ENCODE data around the gene ZBTB25. TPM values are rescaled to one million over a fixed set of nuclear protein-coding genes. Genes with fewer than 3 reads are reported as not detected.
"Not testable (repeated sequence)": the region's sequence is repeated elsewhere in the genome, so short reads cannot be mapped to it uniquely, and the experiment has no call there.

The ZBTB25 gene
- total RNA-seq, 4 donors from 2014 or later, result 7.8 to 15.1 (median 9.1) TPM

DNA sequence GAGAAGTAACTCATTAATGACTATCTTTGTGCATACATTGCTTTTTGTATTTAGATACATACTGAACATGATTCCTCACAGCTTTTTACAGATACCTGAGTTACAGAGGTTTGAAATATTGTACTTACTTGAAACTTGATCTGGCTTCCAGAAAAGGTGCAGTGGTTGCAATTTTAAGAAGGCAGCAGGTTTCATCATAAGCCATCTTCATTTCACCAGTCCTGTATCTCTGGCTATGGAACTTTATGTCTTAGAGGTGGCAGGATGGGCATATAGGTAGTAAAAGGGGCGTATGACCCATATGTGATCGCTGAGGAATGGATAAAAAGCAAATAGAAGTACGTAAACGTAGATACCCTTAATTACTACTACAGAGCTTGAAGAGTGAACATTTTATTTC is 14.6 kb upstream of the ZBTB25 start:
- DNase-seq (ENCODE audit: low spot score in 2 of 2), result no peak
- TF ChIP-seq, protein P1, sequence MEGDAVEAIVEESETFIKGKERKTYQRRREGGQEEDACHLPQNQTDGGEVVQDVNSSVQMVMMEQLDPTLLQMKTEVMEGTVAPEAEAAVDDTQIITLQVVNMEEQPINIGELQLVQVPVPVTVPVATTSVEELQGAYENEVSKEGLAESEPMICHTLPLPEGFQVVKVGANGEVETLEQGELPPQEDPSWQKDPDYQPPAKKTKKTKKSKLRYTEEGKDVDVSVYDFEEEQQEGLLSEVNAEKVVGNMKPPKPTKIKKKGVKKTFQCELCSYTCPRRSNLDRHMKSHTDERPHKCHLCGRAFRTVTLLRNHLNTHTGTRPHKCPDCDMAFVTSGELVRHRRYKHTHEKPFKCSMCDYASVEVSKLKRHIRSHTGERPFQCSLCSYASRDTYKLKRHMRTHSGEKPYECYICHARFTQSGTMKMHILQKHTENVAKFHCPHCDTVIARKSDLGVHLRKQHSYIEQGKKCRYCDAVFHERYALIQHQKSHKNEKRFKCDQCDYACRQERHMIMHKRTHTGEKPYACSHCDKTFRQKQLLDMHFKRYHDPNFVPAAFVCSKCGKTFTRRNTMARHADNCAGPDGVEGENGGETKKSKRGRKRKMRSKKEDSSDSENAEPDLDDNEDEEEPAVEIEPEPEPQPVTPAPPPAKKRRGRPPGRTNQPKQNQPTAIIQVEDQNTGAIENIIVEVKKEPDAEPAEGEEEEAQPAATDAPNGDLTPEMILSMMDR (IDR thresholded peaks at IDR 0.05), result no peak
- TF ChIP-seq POLR2A (IDR thresholded peaks at IDR 0.05), result no peak
- H3K4me3 ChIP-seq (ENCODE audit: low read depth, poor library complexity, severe bottlenecking), result no peak overlapping the region
- WGBS, 2 donors, result 90% methylated on average over 4 of the region's 4 CpGs
- intact Hi-C loops (cut with DNase I; ENCODE audit: low total_unique reads), result no loop called here

DNA sequence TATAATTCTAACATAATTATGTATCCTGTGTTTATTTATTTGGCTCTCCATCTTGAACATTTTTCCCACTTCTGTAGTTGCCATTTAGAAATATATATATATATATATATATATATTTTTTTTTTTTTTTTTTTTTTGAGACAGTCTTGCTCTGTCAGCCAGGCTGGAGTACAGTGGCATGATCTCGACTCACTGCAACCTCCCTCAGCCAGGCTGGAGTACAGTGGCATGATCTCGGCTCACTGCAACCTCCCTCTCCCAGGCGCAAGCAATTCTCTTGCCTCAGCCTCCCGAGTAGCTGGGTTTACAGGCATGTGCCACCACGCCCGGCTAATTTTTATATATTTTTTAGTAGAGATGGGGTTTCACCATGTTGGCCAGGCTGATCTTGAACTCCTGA is 14.0 kb upstream of the ZBTB25 start:
- DNase-seq (ENCODE audit: low spot score in 2 of 2); intact Hi-C loops (cut with DNase I; ENCODE audit: low total_unique reads); H3K4me3 ChIP-seq (ENCODE audit: low read depth, poor library complexity, severe bottlenecking): not testable (repeated sequence)
- WGBS, 2 donors, result 88 to 89% methylated on average over 6 of the region's 6 CpGs

DNA sequence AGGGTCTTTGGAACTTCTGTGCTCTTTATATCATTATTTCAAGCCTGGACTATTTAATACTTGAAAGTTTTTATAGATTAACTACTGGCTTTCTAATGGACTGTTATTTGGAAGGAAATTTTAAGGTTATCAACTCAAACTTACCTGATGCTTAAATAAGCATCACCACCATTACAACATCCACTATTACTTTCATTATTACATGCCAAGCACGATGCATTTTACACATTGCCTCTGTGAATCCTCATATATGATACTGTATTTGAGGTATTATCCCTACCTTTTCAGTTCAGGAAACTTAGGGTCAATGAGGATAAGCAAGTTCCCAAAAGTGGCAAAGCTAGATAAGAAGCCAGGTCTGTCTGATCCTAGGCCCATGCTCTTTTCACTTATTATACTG is 13.3 kb upstream of the ZBTB25 start:
- DNase-seq (ENCODE audit: low spot score in 2 of 2), result no peak
- WGBS, 2 donors, result 76 to 77% methylated on average over 1 of the region's 1 CpG
- no peak for TF ChIP-seq POLR2A (IDR thresholded peaks at IDR 0.05)
- TF ChIP-seq, protein P1 (IDR thresholded peaks at IDR 0.05), result no peak
- intact Hi-C loops (cut with DNase I; ENCODE audit: low total_unique reads), result no loop called here
- H3K4me3 ChIP-seq (ENCODE audit: low read depth, poor library complexity, severe bottlenecking), result no peak overlapping the region

DNA sequence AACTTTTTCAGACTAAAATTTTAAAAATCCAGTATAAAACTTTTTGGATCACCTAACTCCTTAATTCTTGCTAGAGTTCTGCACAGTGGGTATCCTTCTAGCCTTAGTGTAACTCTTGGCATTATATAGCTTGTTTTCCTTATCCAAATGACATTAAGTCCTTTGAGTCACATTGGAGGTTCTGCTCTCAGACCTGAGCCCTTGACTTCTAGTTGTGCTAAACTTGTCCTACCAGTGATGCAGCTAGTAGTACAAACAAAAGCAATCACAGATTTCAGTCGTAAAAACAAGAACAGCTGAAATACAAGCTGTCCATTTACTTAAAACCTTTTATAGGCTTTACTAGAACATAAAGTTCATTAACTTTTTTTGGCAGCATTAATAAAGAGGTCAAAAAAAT is 11.4 kb upstream of the ZBTB25 start:
- 21 to 32% methylated on average over 1 of the region's 1 CpG for WGBS, 2 donors
- no peak overlapping the region for H3K4me3 ChIP-seq (ENCODE audit: low read depth, poor library complexity, severe bottlenecking)
- intact Hi-C loops (cut with DNase I; ENCODE audit: low total_unique reads), result no loop called here
- TF ChIP-seq, protein P1 (IDR thresholded peaks at IDR 0.05), result no peak
- no peak for TF ChIP-seq POLR2A (IDR thresholded peaks at IDR 0.05)
- DNase-seq (ENCODE audit: low spot score in 2 of 2), result no peak

DNA sequence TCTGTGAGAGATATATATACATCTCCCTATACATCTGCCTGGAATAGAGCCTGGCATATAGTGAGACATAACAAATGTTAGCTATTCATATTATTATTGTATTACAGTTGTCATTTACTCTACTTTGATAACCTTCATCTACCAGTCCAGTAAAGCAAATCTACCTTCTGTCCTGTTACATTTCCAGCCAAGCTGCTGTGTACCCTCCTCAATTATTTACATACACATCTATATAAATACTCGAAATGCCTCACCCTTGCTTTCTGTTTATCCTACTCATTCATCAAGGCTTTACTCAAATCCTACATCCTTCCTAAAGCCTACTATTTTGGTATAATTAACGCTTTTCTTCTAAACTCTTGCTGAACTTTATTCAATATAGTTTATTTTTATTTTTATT is 9.6 kb upstream of the ZBTB25 start:
- intact Hi-C loops (cut with DNase I; ENCODE audit: low total_unique reads), result no loop called here
- WGBS, 2 donors, result 90% methylated on average over 2 of the region's 2 CpGs
- no peak for DNase-seq (ENCODE audit: low spot score in 2 of 2)
- H3K4me3 ChIP-seq (ENCODE audit: low read depth, poor library complexity, severe bottlenecking), result no peak overlapping the region
- TF ChIP-seq, protein P1 (IDR thresholded peaks at IDR 0.05), result no peak
- TF ChIP-seq POLR2A (IDR thresholded peaks at IDR 0.05), result no peak

DNA sequence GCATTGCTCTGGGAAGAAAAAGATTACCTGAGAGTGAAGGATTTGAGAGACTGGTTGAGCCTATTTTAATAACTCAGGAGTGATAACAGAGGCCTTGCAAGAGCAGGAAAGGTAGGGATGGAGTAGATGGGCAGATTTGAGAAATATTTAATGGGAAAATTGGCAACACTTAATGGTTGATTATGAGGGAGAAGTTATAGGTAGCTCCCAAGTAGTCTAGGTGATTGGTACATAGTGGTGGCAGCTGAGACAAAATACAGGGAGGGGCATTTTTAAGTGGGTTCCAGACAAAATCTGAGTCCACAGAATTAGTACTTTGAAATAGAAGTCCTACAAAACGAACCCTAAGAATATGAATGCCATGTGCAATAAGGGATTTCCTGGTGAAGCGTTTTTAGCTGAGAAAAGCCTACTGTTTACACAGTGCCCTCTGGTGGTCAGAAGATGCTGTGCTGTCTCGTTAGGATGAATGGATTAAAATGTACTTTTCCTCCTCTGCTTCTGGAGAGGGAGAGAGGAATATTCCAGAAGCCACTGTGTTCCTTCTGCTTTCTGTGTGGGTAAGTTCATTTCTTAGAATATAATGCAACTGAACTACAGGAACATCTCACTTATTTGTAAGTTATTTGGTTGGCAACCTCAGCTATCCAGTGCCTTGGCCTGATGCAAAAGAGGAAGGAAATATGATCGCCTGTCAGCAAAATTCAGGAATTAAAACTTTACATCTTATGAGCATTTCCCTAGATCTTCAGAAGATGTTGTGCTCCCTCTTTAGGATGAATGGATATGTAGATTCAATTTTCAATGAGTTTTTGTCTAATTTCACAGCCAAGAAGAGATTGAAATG is 7.4 kb upstream of the ZBTB25 start:
- no peak overlapping the region for H3K4me3 ChIP-seq (ENCODE audit: low read depth, poor library complexity, severe bottlenecking)
- no peak for TF ChIP-seq POLR2A (IDR thresholded peaks at IDR 0.05)
- TF ChIP-seq, protein P1 (IDR thresholded peaks at IDR 0.05), result no peak
- intact Hi-C loops (cut with DNase I; ENCODE audit: low total_unique reads), result no loop called here
- peak; percentile 64 to 91 for DNase-seq (ENCODE audit: low spot score in 2 of 2)
- WGBS, 2 donors, result 19 to 20% methylated on average over 4 of the region's 4 CpGs
